Activated naive CD8-positive, alpha-beta T cell treated with anti-CD3 and anti-CD28 coated beads, Interleukin-2, amount 50 U/mL, for 24 hours (primary cell): ENCODE measurements around the gene SNTB2.

Experiments
- ATAC-seq: fragments of 150-1000 bp; cut with Tn5 transposase; one replicate; pipeline ENCODE4 v1.10.0; 2021
- DNase-seq: peaks from one replicate; pipeline ENCODE4 v3.0.0; 2021
- H3K27ac Mint-ChIP-seq: one replicate; pipeline ENCODE4 v1.8.0; 2021; ENCODE audit warnings: mild to moderate bottlenecking, mixed read lengths
- H3K27me3 Mint-ChIP-seq: one replicate; pipeline ENCODE4 v1.8.0; 2021; ENCODE audit warnings: mixed read lengths
- H3K36me3 Mint-ChIP-seq: one replicate; pipeline ENCODE4 v1.8.0; 2021; ENCODE audit warnings: low read depth, mixed read lengths
- H3K4me1 Mint-ChIP-seq: one replicate; pipeline ENCODE4 v1.8.0; 2021; ENCODE audit warnings: mixed read lengths
- H3K4me3 Mint-ChIP-seq: one replicate; pipeline ENCODE4 v1.8.0; 2021; ENCODE audit warnings: mild to moderate bottlenecking, moderate library complexity, mixed read lengths
- H3K9me3 Mint-ChIP-seq: one replicate; pipeline ENCODE4 v1.8.0; 2021; ENCODE audit warnings: mixed read lengths

SNTB2 gene

DNA sequence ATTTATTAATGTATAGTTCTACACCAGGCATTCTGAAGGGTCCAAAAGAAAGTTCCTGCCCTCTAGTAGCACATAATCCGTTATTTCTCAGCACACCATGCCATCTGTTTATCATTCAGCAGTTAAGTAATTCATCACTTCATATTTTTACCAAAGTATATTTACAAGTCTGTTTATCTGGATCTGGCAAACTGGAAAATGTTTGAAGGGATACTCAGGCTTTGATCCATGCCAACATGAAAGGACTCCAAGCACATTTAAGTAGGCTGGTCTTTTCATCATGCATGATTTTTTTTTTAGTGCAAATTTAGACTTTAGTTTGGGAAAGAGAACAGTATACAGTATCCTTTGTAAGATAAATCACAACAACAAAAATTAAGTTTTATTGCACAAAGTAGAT, 120.1 kb downstream of the SNTB2 start:
- ATAC-seq (no peak), DNase-seq (no peak)
- Mint-ChIP-seq H3K36me3 (peaks cover 1% of the 10 kb centered on the region), H3K9me3 (no peaks in the 10 kb centered on the region), H3K4me3 (no peak overlapping the region), H3K4me1 (peaks cover 10% of the 10 kb centered on the region), H3K27ac (no peak overlapping the region), H3K27me3 (no peaks in the 10 kb centered on the region)

DNA sequence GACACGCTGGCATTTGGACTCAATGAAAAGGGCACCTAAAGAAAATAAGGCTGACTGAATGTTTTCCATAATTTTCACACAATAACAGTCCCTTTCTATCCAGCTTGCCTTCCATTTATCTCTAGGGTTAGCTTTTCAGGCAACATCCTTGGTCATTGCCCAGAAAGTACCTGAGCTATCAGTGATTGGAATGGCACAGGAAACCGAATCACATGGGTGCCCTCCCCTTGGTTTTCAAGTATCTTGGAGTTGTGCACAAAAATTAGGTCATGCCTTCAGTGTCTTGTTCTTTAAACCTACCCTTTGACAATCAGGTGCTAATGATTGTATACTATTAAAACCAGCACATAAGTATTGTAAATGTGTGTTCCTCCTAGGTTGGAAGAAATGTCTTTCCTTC, 120.9 kb downstream of the SNTB2 start:
- ATAC-seq: no peak
- no peak overlapping the region for H3K27ac Mint-ChIP-seq
- DNase-seq: no peak
- no peaks in the 10 kb centered on the region for H3K36me3 Mint-ChIP-seq
- no peak overlapping the region for H3K4me3 Mint-ChIP-seq
- no peaks in the 10 kb centered on the region for H3K9me3 Mint-ChIP-seq
- peaks cover 13% of the 10 kb centered on the region for H3K4me1 Mint-ChIP-seq
- no peaks in the 10 kb centered on the region for H3K27me3 Mint-ChIP-seq

DNA sequence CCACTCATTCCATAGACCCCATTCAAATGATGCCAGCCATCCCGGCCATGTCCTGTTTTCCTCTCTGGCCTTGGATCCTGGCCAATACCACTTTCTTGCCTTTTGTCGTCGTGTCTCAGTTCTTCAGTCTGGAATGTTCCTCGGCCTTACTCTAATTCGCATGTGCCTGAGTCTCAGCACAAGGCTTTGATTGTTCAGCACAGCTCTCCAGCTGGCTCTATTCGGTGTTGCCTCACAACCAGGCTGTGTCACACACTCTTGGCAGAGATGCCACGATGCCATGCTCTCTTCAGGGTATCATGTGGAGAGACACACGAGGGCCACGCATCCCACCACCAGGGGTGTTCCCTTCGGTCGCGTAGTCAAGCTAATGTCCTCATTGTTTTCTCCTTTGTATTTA, 122.4 kb downstream of the SNTB2 start:
- H3K4me1 Mint-ChIP-seq: peaks cover 26% of the 10 kb centered on the region
- H3K36me3 Mint-ChIP-seq: peaks cover 6% of the 10 kb centered on the region
- H3K9me3 Mint-ChIP-seq: no peaks in the 10 kb centered on the region
- H3K27ac Mint-ChIP-seq: no peak overlapping the region
- no peak for ATAC-seq
- H3K4me3 Mint-ChIP-seq: no peak overlapping the region
- H3K27me3 Mint-ChIP-seq: no peaks in the 10 kb centered on the region
- no peak for DNase-seq

DNA sequence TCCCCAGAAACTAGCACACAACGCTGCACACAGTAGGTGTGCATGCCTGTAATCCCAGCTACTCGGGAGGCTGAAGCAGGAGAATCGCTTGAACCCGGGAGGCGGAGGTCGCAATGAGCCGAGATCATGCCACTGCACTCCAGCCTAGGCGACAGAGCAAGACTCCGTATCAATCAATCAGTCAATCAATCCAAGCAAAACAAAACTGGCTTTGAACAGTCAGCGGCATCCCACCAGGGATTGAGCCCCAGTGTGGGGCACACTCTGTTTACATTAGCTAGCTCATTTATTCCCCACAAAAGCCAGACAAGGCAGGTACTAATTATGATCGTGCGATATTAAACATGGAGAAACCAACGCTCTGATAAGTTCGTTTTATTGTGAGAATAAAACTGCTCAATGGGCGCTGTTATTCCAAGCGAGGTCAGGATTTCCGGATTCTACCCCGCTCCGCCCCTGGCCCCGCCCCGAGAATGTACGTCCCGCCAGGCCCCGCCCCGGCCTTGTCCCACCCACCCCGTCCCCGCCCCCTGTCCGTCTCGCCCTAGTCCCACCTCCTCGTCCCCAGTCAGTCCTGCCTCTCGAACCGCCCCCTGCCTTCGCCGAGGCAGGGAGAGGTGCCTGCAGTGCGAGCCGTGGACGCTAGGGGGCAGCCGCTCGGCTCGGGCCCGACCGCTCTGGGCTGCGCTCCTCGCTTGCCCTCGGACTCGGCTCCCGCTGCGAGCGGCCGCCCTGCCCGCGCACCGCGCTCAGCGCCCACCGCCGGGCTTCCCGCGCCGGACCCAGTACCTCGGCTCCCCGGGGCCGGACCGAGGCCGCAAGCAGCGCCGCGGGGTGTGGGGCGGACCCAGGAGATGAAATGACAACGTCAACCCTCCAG, 123.9 kb downstream of the SNTB2 start, which contains the start of gene VPS4A:
Gene VPS4A (plus strand): TSS at position 698 of the 880 bp plus-strand sequence. CDS start 162 bp downstream, at position 860.
- Mint-ChIP-seq H3K9me3 (no peaks in the 10 kb centered on the region), H3K4me3 (peak within 1 kb of the TSS; percentile 95), H3K27ac (peak within 1 kb of the TSS; percentile 92), H3K27me3 (no peaks in the 10 kb centered on the region), H3K36me3 (peaks cover 8% of the 10 kb centered on the region), H3K4me1 (peaks cover 26% of the 10 kb centered on the region)
- peak; percentile 96 for ATAC-seq
- DNase-seq: peak; percentile 99

DNA sequence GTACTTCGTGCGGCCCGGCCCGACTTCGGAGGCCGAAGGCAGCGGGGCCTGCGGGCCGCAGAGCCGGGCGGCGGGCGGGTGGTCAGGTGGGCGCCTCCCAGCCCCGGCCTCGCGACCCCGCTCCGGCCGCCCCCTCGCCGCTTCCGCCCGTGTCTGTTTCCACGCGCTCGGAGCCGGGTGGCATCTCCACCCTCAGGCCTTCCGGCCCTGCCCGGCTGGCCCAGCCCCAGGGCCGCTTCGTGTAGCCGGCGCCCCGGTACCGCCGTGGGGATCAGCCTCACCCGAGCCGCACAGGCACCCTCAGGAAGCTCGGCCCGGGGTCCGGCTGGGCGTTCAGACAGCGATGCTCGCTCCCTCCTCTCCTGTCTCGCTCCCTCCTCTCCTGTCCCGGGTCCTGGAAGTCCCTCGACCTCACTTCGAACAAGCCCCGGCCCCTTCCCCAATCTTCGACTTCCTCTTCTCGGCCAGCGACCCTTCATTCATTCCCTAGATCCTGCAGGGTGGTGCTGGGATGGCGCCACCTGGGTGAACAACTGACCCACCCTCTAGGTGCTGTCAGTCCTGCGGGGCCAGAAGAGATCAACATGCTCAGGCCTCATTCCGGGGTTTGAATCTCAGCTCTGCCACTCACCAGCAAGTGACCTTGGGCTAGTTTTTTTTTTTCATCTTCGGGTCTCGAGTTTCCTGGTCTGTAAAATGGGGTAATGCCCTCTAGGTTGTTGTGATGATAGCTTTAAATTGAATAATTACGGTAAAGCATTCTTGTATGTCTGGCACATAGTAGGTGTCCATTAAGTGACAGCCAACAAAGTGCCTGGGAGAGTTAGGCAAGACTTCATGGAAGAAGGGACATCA, 124.8 kb downstream of the SNTB2 start:
- peak overlapping the region; percentile 95 for H3K4me3 Mint-ChIP-seq
- peak overlapping the region; percentile 92 for H3K27ac Mint-ChIP-seq
- peak; percentile 52 for DNase-seq
- peaks cover 12% of the 10 kb centered on the region for H3K36me3 Mint-ChIP-seq
- peaks cover 26% of the 10 kb centered on the region for H3K4me1 Mint-ChIP-seq
- no peaks in the 10 kb centered on the region for H3K9me3 Mint-ChIP-seq
- H3K27me3 Mint-ChIP-seq: no peaks in the 10 kb centered on the region
- peak; percentile 71 for ATAC-seq

DNA sequence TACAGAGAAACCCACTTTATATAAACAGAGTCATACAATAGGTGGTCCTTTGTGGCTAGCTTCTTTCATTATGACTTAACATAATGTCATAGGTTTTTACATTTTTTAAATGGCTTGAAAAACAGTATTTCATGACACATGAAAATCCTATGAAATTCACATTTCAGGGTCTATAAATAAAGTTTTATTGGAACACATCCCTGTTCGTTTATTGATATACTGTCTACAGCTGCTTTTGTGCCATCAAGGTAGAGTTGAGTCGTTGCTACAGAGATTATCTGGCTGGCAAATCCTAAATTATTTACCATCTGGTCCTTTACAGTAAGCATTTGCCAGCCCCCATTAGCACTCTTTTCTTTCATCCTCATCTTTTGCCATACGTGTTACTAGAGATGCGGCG, 126.5 kb downstream of the SNTB2 start:
- peaks cover 26% of the 10 kb centered on the region for H3K4me1 Mint-ChIP-seq
- ATAC-seq (no peak), DNase-seq (no peak)
- H3K36me3 Mint-ChIP-seq: peaks cover 19% of the 10 kb centered on the region
- peak overlapping the region; percentile 73 for H3K27ac Mint-ChIP-seq
- no peaks in the 10 kb centered on the region for H3K9me3 Mint-ChIP-seq
- H3K4me3 Mint-ChIP-seq: peak overlapping the region; percentile 58
- no peaks in the 10 kb centered on the region for H3K27me3 Mint-ChIP-seq

DNA sequence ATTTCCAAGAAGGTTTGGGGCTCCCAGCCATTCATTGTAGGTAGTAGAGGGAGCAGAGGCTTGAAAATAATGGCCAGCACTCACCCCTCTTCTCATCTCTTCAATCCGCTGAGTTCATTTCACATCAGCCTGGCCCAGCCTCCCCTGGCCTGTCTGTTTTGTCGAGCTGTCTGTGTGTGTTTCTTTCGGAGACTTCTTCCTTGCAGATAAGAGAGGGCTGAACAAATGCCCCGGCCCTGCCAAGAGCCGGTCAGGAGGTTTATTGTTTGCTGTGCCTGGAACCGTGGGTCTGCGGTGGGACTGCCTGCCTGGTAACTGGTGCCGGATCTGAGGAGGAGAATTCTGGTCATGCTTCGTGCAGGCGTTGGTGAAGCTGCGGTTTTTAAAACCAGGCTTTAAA, 127.6 kb downstream of the SNTB2 start:
- H3K4me1 Mint-ChIP-seq: peaks cover 26% of the 10 kb centered on the region
- DNase-seq (no peak), ATAC-seq (no peak)
- peak overlapping the region; percentile 46 for H3K27ac Mint-ChIP-seq
- H3K4me3 Mint-ChIP-seq: no peak overlapping the region
- no peaks in the 10 kb centered on the region for H3K9me3 Mint-ChIP-seq
- H3K27me3 Mint-ChIP-seq: no peaks in the 10 kb centered on the region
- H3K36me3 Mint-ChIP-seq: peaks cover 26% of the 10 kb centered on the region

DNA sequence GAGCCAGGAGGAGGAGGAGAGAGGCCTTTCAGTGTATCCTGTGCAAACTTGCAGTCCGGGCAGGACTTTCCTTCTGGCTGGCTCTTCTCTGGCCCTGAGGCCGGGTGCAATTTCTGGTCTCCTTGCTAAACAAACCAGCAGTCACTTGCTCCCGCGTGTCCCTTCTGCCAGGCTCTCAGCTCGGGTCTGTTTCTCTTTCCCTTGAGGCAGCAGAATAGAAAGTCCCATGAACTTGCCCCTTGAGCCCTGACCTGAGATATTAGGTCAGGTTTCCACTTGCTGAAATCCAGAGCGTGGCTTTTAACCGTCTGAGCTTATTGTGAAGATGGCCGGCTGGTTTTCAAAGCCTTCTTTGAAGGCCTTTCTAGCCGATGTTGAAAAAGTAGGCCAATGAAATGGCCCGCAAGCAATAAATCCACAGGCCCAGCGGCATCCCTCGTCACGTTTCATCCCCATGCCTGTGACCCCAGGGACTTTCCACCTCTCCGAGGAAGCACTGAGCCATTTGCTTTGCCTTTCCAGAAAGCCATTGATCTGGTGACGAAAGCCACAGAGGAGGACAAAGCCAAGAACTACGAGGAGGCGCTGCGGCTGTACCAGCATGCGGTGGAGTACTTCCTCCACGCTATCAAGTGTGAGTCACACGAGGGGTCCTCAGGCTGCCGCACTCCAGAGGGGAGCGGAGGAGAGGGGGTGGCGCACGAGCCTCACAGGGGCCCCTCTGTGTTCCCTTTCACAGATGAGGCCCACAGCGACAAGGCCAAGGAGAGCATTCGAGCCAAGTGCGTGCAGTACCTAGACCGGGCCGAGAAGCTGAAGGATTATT, 128.7 kb downstream of the SNTB2 start:
- ATAC-seq (no peak), DNase-seq (no peak)
- H3K36me3 Mint-ChIP-seq: peaks cover 29% of the 10 kb centered on the region
- peaks cover 21% of the 10 kb centered on the region for H3K4me1 Mint-ChIP-seq
- H3K4me3 Mint-ChIP-seq: no peak overlapping the region
- H3K9me3 Mint-ChIP-seq: no peaks in the 10 kb centered on the region
- no peaks in the 10 kb centered on the region for H3K27me3 Mint-ChIP-seq
- no peak overlapping the region for H3K27ac Mint-ChIP-seq

DNA sequence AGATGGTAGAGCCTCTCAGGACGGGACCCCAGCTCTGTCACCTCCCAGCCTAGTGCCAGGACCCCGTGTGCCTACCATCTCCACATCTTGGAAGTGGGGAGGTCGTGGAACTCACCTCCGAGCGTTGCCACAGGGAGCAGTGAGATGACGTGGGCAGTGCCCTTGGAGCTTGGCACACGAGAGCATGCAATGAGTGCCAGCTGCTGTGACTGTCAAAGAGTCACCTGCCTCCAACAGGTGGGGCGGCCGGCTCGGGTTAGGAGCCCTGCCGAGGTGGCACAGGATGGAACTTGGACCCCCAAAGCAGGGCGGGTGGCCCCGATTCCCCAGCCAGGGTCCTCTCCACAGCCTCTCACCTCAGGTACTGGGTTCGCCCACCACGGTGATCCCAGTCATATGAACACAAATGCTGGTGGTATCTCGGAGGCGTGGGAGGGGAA, 129.7 kb downstream of the SNTB2 start:
- Mint-ChIP-seq H3K9me3 (no peaks in the 10 kb centered on the region), H3K27me3 (no peaks in the 10 kb centered on the region), H3K36me3 (peaks cover 37% of the 10 kb centered on the region), H3K27ac (no peak overlapping the region), H3K4me3 (no peak overlapping the region), H3K4me1 (peaks cover 19% of the 10 kb centered on the region)
- no peak for DNase-seq
- no peak for ATAC-seq

DNA sequence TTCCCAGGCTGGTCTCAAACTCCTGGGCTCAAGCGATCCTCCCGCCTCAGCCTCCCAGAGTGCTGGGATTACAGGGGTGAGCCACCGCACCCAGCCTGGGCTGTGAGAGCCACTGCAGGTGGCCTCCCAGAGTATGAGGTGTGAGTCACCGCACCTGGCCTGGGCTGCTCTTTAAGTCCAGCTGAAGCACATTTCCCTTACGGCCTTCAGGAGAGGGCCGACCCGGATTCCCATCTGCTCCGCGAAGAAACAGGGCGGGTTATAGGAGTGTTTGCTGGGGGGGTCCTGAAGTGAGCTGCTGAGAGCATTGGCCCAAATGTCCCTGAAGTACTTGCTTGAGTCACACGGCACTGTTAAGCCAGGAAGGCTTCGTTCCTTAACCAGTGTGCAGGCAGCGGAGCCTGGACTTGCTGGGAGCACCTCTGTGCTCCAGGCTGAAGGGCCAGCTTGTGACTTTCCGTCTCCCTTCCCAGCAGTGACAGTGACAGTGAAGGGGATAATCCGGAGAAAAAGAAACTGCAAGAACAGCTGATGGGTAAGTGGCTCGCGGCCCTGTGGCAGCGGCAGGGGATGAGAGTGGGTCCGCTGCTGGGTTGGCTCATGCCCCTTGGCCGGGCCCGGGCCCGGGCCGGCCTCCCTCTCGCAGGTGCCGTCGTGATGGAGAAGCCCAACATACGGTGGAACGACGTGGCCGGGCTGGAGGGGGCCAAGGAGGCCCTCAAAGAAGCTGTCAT, 131.4 kb downstream of the SNTB2 start:
- Mint-ChIP-seq H3K27me3 (no peaks in the 10 kb centered on the region), H3K4me3 (no peak overlapping the region), H3K4me1 (peaks cover 9% of the 10 kb centered on the region), H3K9me3 (no peaks in the 10 kb centered on the region), H3K27ac (no peak overlapping the region), H3K36me3 (peaks cover 43% of the 10 kb centered on the region)
- DNase-seq (no peak), ATAC-seq (no peak)

DNA sequence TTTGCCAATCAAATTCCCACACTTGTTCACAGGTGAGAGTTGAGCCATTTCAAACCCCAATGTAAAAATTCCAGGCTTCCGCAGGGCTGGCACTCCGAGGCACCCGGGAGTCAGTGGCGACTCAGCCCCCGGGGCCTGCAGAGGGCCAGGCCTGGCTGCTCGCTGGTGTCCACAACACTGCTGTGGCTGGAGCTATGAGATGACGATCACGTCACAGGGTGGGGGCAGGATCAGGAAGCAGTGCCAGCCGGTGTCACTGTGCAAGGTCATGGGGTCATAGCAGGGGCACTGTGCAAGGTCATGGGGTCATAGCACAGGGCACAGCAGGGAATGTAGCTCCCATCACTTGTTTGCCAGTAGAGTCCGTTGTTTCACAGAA, 131.9 kb downstream of the SNTB2 start:
- no peaks in the 10 kb centered on the region for H3K9me3 Mint-ChIP-seq
- DNase-seq (no peak), ATAC-seq (no peak)
- H3K27ac Mint-ChIP-seq: no peak overlapping the region
- H3K27me3 Mint-ChIP-seq: no peaks in the 10 kb centered on the region
- H3K4me3 Mint-ChIP-seq: no peak overlapping the region
- peaks cover 39% of the 10 kb centered on the region for H3K36me3 Mint-ChIP-seq
- H3K4me1 Mint-ChIP-seq: peaks cover 3% of the 10 kb centered on the region

DNA sequence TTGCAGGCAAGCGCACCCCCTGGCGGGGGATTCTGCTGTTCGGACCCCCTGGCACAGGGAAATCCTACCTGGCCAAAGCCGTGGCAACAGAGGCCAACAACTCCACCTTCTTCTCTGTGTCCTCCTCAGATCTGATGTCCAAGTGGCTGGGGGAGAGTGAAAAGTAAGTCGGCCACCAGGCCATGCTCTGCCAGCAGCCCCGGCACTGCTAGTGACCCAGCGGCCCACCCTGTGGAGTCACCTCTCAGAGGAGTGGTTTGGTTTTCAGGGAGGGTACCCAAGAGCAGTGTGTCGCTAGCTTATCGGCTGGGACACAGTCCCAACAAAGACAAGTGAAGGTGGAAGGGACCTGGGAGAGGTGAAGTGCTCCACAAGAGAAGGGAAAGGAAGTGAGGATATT, 132.4 kb downstream of the SNTB2 start:
- ATAC-seq (no peak), DNase-seq (no peak)
- no peaks in the 10 kb centered on the region for H3K4me1 Mint-ChIP-seq
- H3K4me3 Mint-ChIP-seq: no peak overlapping the region
- no peak overlapping the region for H3K27ac Mint-ChIP-seq
- no peaks in the 10 kb centered on the region for H3K27me3 Mint-ChIP-seq
- H3K36me3 Mint-ChIP-seq: peaks cover 39% of the 10 kb centered on the region
- H3K9me3 Mint-ChIP-seq: no peaks in the 10 kb centered on the region

DNA sequence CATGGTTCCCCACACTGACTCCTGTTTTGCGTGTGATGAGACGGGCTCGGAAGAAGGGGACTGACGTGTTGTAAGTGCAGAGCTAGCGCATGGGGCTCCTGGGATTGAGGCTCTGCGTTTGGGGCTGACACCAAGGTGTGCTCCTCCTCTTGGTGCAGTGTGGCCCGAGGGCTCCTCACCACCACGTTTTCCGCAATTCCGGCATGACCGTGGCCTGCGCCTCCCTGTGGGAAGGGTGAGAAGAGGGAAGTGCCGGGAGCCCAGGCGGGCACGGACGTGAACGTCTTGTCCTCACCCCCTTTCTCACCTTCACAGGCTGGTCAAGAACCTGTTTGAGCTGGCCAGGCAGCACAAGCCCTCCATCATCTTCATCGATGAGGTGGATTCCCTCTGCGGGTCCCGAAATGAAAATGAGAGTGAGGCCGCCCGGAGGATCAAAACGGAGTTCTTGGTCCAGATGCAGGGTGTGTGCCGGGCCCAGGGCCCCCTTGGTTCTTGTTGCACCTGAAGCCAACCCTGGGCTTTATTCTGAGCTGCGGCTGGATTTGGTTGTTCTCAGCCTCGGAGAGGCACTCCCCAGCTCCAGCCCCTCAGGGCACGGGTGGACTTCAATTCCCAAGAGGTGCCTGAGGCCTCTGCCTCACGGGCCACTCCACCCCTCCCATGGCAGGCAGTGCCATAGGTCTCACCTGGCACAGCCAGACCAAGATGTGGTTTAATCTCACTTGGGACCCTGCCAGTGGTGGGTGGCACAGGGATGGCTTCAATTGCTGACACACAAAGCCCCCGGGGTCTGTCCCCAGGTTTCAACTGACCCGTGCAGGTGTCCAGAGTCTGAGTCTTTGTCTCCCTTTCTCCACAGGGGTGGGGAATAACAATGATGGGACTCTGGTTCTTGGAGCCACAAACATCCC, 133.1 kb downstream of the SNTB2 start:
- no peak for ATAC-seq

More for the DNA sequence above, 133.1 kb downstream of the SNTB2 start:
- Mint-ChIP-seq H3K9me3 (no peaks in the 10 kb centered on the region), H3K4me3 (no peak overlapping the region), H3K27ac (no peak overlapping the region), H3K27me3 (no peaks in the 10 kb centered on the region), H3K4me1 (peaks cover 2% of the 10 kb centered on the region), H3K36me3 (peaks cover 39% of the 10 kb centered on the region)
- no peak for DNase-seq
